ENCODE results near the gene EIF2AK3.

The EIF2AK3 gene

DNA sequence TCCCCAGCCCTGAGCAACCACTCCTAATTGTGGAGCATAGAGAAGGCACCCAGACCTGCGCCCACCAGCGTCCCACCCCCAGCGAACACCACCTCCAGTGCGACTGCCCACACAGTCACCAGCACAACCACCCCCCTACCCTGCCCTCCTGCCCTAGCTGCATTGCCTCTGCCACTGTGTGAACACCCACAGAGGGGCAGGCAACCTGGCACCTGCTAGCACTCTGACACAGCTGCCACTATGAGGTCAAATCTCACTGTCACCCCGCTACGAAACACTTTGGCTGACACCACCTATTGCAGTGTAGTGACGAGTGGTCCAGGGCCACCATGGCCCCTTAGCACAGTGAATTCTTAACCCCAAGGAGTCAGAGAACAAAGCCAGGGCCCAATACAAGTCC, 14.1 kb upstream of the EIF2AK3 start:
- no peak for TF ChIP-seq POLR2A (IDR thresholded peaks at IDR 0.05; ENCODE audit: extremely low read depth, insufficient read length)
- TF ChIP-seq, protein P1, sequence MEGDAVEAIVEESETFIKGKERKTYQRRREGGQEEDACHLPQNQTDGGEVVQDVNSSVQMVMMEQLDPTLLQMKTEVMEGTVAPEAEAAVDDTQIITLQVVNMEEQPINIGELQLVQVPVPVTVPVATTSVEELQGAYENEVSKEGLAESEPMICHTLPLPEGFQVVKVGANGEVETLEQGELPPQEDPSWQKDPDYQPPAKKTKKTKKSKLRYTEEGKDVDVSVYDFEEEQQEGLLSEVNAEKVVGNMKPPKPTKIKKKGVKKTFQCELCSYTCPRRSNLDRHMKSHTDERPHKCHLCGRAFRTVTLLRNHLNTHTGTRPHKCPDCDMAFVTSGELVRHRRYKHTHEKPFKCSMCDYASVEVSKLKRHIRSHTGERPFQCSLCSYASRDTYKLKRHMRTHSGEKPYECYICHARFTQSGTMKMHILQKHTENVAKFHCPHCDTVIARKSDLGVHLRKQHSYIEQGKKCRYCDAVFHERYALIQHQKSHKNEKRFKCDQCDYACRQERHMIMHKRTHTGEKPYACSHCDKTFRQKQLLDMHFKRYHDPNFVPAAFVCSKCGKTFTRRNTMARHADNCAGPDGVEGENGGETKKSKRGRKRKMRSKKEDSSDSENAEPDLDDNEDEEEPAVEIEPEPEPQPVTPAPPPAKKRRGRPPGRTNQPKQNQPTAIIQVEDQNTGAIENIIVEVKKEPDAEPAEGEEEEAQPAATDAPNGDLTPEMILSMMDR (IDR thresholded peaks at IDR 0.05; ENCODE audit: low read depth, low read length) = no peak
- TF ChIP-seq, protein P2, sequence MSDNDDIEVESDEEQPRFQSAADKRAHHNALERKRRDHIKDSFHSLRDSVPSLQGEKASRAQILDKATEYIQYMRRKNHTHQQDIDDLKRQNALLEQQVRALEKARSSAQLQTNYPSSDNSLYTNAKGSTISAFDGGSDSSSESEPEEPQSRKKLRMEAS (IDR thresholded peaks at IDR 0.05; ENCODE audit: low read depth, low read length) = no peak
- TF ChIP-seq MYC (IDR thresholded peaks at IDR 0.05; ENCODE audit: low read depth, low read length) = no peak
- H3K4me3 ChIP-seq (ENCODE audit: low read depth, low read length) = no peak overlapping the region
- DNase-seq (ENCODE audit: low read depth) = no peak

DNA sequence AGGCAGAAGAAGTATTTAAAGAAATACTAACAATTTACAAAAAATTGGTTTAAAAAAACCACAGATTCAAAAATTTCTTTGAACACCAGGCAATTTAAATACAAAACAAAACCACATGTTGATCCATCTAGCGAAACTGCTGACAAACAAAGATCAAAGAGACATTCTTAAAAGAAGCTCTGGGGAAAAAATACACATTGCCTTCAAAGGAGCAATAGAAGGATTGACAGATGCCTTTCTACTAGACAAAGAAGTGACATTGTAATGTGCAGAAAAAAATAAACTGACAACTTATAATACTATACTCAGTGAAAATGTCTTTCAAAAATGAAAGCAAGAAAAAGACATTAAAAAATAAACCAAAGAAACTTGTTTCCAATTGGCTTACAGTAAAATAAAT, 12.6 kb upstream of the EIF2AK3 start:
- H3K4me3 ChIP-seq (ENCODE audit: low read depth, low read length) = no peak overlapping the region
- DNase-seq (ENCODE audit: low read depth) = no peak
- TF ChIP-seq, protein P1 (IDR thresholded peaks at IDR 0.05; ENCODE audit: low read depth, low read length) = no peak
- no peak for TF ChIP-seq POLR2A (IDR thresholded peaks at IDR 0.05; ENCODE audit: extremely low read depth, insufficient read length)
- TF ChIP-seq, protein P2 (IDR thresholded peaks at IDR 0.05; ENCODE audit: low read depth, low read length) = no peak
- TF ChIP-seq MYC (IDR thresholded peaks at IDR 0.05; ENCODE audit: low read depth, low read length) = no peak

DNA sequence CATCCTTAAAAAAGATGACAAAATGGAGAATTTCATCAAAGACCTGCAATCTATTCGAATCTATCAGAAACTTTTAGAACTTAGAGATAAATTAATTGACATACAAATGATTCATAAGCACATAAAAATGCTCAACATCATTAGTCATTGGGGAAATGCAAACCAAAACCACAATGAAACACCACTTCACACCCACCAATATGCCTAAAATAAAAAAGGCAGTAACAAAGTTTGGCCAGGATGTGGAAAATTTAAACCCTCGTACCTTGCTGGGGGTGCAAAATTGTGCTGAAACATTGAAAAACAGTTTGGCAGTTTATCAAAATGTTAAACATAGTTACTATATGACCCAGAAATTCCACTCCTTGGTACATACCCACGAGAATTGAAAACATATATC, 11.5 kb upstream of the EIF2AK3 start:
- no peak for TF ChIP-seq MYC (IDR thresholded peaks at IDR 0.05; ENCODE audit: low read depth, low read length)
- TF ChIP-seq, protein P1 (IDR thresholded peaks at IDR 0.05; ENCODE audit: low read depth, low read length) = no peak
- no peak for TF ChIP-seq POLR2A (IDR thresholded peaks at IDR 0.05; ENCODE audit: extremely low read depth, insufficient read length)
- no peak for DNase-seq (ENCODE audit: low read depth)
- no peak overlapping the region for H3K4me3 ChIP-seq (ENCODE audit: low read depth, low read length)

DNA sequence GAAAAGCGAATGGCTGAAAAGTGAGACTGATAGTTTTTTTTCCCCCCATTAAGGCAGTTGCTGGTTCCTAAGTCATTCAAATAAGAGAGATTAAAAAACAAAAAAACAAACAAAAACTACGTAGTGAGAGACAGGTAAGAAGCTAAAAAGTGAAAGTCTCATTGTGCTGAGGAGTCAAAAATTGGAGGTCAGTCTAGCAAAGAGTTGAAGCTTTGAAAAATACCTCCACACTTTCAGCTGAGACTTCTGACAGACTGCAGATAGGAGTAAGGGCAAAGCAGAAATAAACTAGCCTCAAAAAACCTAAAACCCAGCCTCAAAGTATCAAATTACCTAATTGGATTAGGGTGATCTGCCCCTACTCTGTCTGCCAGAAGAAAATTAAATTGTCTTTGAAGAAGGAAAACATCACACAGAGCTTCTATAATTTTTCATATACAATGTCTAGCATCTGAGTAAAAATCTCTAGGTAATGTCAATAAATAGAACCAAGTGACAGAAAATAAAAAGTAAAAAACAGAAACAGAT, 10.9 kb upstream of the EIF2AK3 start:
- DNase-seq (ENCODE audit: low read depth) = no peak
- no peak overlapping the region for H3K4me3 ChIP-seq (ENCODE audit: low read depth, low read length)
- TF ChIP-seq POLR2A (IDR thresholded peaks at IDR 0.05; ENCODE audit: extremely low read depth, insufficient read length) = no peak
- no peak for TF ChIP-seq MYC (IDR thresholded peaks at IDR 0.05; ENCODE audit: low read depth, low read length)
- TF ChIP-seq, protein P1 (IDR thresholded peaks at IDR 0.05; ENCODE audit: low read depth, low read length) = no peak
- TF ChIP-seq, protein P2 (IDR thresholded peaks at IDR 0.05; ENCODE audit: low read depth, low read length) = no peak

DNA sequence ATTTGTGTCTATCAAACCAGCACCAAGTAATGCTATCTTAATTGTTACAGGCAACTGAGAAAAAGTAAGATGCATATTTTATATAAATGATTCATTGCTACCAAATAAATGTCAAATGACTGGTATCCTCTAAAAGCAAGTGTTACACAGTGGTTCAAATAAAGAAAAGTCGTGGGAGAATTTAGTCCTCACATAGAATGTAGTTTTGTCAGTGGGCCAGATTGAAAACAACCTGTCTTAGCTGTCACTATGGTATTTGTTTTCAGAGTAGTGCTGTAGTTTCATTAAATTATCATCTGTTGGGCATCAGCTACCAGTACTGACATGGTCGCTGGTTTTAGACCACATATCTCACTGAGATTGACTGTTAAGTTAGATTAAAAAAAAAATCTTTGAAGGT, 10.2 kb upstream of the EIF2AK3 start:
- TF ChIP-seq POLR2A (IDR thresholded peaks at IDR 0.05; ENCODE audit: extremely low read depth, insufficient read length) = no peak
- TF ChIP-seq MYC (IDR thresholded peaks at IDR 0.05; ENCODE audit: low read depth, low read length) = no peak
- TF ChIP-seq, protein P2 (IDR thresholded peaks at IDR 0.05; ENCODE audit: low read depth, low read length) = no peak
- TF ChIP-seq, protein P1 (IDR thresholded peaks at IDR 0.05; ENCODE audit: low read depth, low read length) = no peak
- no peak for DNase-seq (ENCODE audit: low read depth)
- no peak overlapping the region for H3K4me3 ChIP-seq (ENCODE audit: low read depth, low read length)

DNA sequence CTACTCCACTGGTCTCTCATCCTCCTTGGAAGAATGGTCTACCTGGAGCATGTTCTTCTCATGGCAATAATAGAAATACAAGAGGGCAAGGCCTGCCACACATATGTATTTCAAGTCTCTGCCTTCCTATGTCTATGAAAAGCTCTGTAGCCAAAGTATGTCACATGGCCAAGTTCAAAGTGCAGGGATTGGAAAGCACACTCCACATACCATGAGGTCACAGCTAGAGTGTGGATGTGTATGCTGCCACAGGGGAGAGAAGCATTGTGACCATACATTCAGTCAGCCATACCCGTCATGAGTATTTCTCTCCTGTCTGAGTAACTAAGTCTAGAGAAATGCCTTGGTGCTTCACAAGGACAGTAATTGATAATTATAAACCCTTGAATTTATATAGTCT, 8.8 kb upstream of the EIF2AK3 start:
- H3K4me3 ChIP-seq (ENCODE audit: low read depth, low read length) = no peak overlapping the region
- TF ChIP-seq, protein P1 (IDR thresholded peaks at IDR 0.05; ENCODE audit: low read depth, low read length) = no peak
- TF ChIP-seq POLR2A (IDR thresholded peaks at IDR 0.05; ENCODE audit: extremely low read depth, insufficient read length) = no peak
- no peak for TF ChIP-seq MYC (IDR thresholded peaks at IDR 0.05; ENCODE audit: low read depth, low read length)
- TF ChIP-seq, protein P2 (IDR thresholded peaks at IDR 0.05; ENCODE audit: low read depth, low read length) = no peak
- DNase-seq (ENCODE audit: low read depth) = no peak
